Measurements from ENCODE around the gene CPM.
"Not testable (repeated sequence)": the region's sequence is repeated elsewhere in the genome, so short reads cannot be mapped to it uniquely, and the experiment has no call there.

Gene CPM

DNA sequence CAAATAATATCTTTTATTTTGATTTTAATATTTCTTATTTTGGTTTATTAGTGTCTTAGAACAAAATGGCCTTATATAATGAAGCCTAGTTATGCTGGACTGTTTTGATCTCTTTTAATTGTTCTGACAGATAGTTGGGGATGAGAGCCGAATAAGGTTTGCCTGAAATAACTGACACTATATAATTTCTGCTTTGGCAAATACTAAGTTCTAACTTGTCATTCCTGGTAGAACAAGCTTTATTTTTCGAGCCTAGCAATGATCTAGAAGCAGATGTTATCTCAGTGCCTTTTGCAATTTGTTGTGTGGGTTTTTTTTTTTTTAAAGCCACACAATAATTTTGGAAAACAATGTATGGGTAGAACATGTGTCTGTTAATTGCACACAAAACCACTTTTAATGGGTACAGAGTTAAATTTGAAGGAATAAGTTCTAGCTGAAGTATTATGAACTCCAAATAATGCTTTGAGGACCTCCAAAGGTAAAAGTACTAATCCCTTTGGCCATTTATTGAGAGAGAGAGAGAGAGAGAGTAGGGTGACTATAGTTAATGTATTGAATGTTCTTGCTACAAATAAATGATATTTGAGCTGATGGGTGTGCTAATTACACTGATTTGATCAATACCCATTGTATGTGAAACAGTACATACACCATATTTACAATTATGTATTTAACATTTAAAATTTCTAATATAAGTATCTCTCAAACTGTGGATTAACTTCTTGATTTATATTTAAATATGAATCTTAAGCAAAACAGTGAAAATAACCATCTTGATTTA lies 90.0 kb downstream of the CPM start:
- no peak overlapping the region for H3K4me3 ChIP-seq (replicated peaks; ENCODE audit: insufficient read depth, low read length)
- no peak overlapping the region for H3K27ac ChIP-seq (replicated peaks)
- TF ChIP-seq, protein P1, sequence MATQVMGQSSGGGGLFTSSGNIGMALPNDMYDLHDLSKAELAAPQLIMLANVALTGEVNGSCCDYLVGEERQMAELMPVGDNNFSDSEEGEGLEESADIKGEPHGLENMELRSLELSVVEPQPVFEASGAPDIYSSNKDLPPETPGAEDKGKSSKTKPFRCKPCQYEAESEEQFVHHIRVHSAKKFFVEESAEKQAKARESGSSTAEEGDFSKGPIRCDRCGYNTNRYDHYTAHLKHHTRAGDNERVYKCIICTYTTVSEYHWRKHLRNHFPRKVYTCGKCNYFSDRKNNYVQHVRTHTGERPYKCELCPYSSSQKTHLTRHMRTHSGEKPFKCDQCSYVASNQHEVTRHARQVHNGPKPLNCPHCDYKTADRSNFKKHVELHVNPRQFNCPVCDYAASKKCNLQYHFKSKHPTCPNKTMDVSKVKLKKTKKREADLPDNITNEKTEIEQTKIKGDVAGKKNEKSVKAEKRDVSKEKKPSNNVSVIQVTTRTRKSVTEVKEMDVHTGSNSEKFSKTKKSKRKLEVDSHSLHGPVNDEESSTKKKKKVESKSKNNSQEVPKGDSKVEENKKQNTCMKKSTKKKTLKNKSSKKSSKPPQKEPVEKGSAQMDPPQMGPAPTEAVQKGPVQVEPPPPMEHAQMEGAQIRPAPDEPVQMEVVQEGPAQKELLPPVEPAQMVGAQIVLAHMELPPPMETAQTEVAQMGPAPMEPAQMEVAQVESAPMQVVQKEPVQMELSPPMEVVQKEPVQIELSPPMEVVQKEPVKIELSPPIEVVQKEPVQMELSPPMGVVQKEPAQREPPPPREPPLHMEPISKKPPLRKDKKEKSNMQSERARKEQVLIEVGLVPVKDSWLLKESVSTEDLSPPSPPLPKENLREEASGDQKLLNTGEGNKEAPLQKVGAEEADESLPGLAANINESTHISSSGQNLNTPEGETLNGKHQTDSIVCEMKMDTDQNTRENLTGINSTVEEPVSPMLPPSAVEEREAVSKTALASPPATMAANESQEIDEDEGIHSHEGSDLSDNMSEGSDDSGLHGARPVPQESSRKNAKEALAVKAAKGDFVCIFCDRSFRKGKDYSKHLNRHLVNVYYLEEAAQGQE (IDR thresholded peaks at IDR 0.05; ENCODE audit: insufficient replicate concordance, low read depth): no peak
- TF ChIP-seq, protein P2, sequence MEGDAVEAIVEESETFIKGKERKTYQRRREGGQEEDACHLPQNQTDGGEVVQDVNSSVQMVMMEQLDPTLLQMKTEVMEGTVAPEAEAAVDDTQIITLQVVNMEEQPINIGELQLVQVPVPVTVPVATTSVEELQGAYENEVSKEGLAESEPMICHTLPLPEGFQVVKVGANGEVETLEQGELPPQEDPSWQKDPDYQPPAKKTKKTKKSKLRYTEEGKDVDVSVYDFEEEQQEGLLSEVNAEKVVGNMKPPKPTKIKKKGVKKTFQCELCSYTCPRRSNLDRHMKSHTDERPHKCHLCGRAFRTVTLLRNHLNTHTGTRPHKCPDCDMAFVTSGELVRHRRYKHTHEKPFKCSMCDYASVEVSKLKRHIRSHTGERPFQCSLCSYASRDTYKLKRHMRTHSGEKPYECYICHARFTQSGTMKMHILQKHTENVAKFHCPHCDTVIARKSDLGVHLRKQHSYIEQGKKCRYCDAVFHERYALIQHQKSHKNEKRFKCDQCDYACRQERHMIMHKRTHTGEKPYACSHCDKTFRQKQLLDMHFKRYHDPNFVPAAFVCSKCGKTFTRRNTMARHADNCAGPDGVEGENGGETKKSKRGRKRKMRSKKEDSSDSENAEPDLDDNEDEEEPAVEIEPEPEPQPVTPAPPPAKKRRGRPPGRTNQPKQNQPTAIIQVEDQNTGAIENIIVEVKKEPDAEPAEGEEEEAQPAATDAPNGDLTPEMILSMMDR (IDR thresholded peaks at IDR 0.05; ENCODE audit: insufficient read depth, low read length): no peak
- TF ChIP-seq SPI1 (IDR thresholded peaks at IDR 0.05; ENCODE audit: borderline replicate concordance, low read depth) (no peak), POLR2AphosphoS5 (IDR thresholded peaks at IDR 0.05; ENCODE audit: low read depth) (no peak), GABPA (IDR thresholded peaks at IDR 0.05; ENCODE audit: low read depth) (no peak)
- no peak for DNase-seq (ENCODE audit: low read depth in 1 of 2, low spot score in 1 of 2)
- no peaks in the 10 kb centered on the region for H3K27me3 ChIP-seq (ENCODE audit: insufficient read depth, poor library complexity, severe bottlenecking)

DNA sequence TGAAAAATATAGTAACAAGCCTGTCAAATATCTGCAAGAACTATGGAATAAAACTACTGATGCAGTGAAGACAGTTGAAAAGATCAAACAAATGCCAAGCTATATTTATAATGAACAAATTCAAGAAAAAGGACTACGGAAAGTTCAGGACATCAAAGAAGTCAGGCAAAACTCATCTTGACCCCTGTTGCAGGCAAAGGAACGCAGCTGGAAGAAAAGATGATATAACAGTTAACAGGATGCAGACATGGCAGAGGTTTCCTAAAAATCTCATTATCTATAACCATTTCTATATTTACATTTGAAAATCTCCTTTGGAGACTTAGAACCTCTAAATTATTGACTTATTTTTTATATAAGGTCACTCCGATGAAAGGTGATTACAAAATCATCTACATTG lies 90.8 kb downstream of the CPM start:
- Histone ChIP-seq H3K27me3 (ENCODE audit: insufficient read depth, poor library complexity, severe bottlenecking) (no peaks in the 10 kb centered on the region), H3K27ac (replicated peaks) (no peak overlapping the region), H3K4me3 (replicated peaks; ENCODE audit: insufficient read depth, low read length) (no peak overlapping the region)
- TF ChIP-seq GABPA (IDR thresholded peaks at IDR 0.05; ENCODE audit: low read depth) (no peak), POLR2AphosphoS5 (IDR thresholded peaks at IDR 0.05; ENCODE audit: low read depth) (no peak), SPI1 (IDR thresholded peaks at IDR 0.05; ENCODE audit: borderline replicate concordance, low read depth) (no peak)
- TF ChIP-seq, protein P2 (IDR thresholded peaks at IDR 0.05; ENCODE audit: insufficient read depth, low read length): no peak
- TF ChIP-seq, protein P1 (IDR thresholded peaks at IDR 0.05; ENCODE audit: insufficient replicate concordance, low read depth): no peak
- no peak for DNase-seq (ENCODE audit: low read depth in 1 of 2, low spot score in 1 of 2)

DNA sequence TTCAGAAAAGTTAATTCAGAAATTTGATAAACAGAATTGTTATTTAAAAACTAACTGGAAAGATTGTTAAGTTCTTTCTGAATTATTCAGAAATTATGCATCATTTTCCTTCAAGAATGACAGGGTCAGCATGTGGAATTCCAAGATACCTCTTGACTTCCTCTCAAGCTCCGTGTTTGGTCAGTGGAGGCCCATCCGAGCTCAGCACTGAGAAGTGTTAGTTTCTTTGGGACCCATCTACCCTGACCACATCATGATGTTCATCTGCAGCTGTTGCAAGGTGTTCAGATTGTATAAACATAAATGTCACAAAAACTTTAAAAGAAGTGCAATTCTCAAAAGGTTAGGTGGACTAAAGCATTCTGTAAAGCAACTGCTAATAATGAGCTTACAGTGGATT lies 91.3 kb downstream of the CPM start:
- Histone ChIP-seq H3K27me3 (ENCODE audit: insufficient read depth, poor library complexity, severe bottlenecking) (no peaks in the 10 kb centered on the region), H3K27ac (replicated peaks) (no peak overlapping the region), H3K4me3 (replicated peaks; ENCODE audit: insufficient read depth, low read length) (no peak overlapping the region)
- TF ChIP-seq SPI1 (IDR thresholded peaks at IDR 0.05; ENCODE audit: borderline replicate concordance, low read depth): no peak
- no peak for TF ChIP-seq POLR2AphosphoS5 (IDR thresholded peaks at IDR 0.05; ENCODE audit: low read depth)
- TF ChIP-seq, protein P1 (IDR thresholded peaks at IDR 0.05; ENCODE audit: insufficient replicate concordance, low read depth): no peak
- TF ChIP-seq GABPA (IDR thresholded peaks at IDR 0.05; ENCODE audit: low read depth): no peak
- TF ChIP-seq, protein P2 (IDR thresholded peaks at IDR 0.05; ENCODE audit: insufficient read depth, low read length): no peak
- no peak for DNase-seq (ENCODE audit: low read depth in 1 of 2, low spot score in 1 of 2)

DNA sequence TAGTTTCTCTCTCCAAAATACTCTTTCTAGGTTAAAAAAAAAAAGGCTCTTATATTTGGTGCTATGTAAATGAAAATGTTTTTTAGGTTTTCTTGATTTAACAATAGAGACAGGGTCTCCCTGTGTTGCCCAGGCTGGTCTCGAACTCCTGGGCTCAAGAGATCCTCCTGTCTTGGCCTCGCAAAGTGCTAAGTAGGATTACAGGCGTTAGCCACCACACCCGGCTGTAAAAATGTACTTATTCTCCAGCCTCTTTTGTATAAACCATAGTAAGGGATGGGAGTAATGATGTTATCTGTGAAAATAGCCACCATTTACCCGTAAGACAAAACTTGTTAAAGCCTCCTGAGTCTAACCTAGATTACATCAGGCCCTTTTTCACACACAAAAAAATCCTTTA lies 91.8 kb downstream of the CPM start:
- not testable (repeated sequence) for H3K27me3 ChIP-seq (ENCODE audit: insufficient read depth, poor library complexity, severe bottlenecking); H3K27ac ChIP-seq (replicated peaks); H3K4me3 ChIP-seq (replicated peaks; ENCODE audit: insufficient read depth, low read length); DNase-seq (ENCODE audit: low read depth in 1 of 2, low spot score in 1 of 2)

Data from HL-60 (cell line).